PC-9 (cell line): ENCODE results near the gene PHACTR1.

ENCODE experiments used
- EZH2 ChIP-seq: fragments of 200-600 bp; sonication (generic); IDR thresholded peaks from 2 replicates; pipeline ENCODE4 v1.8.0; 2017; ENCODE audit warnings: antibody characterized with exemption, low read depth
- TF ChIP-seq, protein P1 (sequence below): fragments of 200-600 bp; sonication (generic); conservative IDR thresholded peaks from 2 replicates; pipeline ENCODE4 v1.6.1; 2017; ENCODE audit warnings: mixed run types, antibody characterized with exemption, mild to moderate bottlenecking, moderate library complexity

GRCh38 chr6:12803486-12803885 lies 86.9 kb downstream of the PHACTR1 start:
- TF ChIP-seq, protein P1, sequence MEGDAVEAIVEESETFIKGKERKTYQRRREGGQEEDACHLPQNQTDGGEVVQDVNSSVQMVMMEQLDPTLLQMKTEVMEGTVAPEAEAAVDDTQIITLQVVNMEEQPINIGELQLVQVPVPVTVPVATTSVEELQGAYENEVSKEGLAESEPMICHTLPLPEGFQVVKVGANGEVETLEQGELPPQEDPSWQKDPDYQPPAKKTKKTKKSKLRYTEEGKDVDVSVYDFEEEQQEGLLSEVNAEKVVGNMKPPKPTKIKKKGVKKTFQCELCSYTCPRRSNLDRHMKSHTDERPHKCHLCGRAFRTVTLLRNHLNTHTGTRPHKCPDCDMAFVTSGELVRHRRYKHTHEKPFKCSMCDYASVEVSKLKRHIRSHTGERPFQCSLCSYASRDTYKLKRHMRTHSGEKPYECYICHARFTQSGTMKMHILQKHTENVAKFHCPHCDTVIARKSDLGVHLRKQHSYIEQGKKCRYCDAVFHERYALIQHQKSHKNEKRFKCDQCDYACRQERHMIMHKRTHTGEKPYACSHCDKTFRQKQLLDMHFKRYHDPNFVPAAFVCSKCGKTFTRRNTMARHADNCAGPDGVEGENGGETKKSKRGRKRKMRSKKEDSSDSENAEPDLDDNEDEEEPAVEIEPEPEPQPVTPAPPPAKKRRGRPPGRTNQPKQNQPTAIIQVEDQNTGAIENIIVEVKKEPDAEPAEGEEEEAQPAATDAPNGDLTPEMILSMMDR, result no peak
- no peak for TF ChIP-seq EZH2
